Uterus (tissue), 4 donors: ENCODE data around the gene RGL1. TPM values are rescaled to one million over a fixed set of nuclear protein-coding genes. Genes with fewer than 3 reads are reported as not detected.

Experiments
- DNase-seq, 2 donors: peaks; one replicate each; pipeline ENCODE4 v3.0.0-alpha.2; 2019 to 2020
- H3K27ac ChIP-seq, 2 donors: fragments of 200-600 bp; sonication (generic); 1 replicate in 1 of 2; 2 replicates in 1 of 2; pipeline ENCODE4 v1.5.1; 2016 to 2018
- H3K27me3 ChIP-seq, 2 donors: fragments of 200-600 bp; sonication (generic); one replicate each; pipeline ENCODE4 v1.5.1; 2018 to 2019; ENCODE audit warnings: control low read depth in 1 of 2
- H3K36me3 ChIP-seq, 2 donors: fragments of 200-600 bp; sonication (generic); one replicate each; pipeline ENCODE4 v1.5.1; 2019; ENCODE audit warnings: control low read depth in 1 of 2
- H3K4me1 ChIP-seq, 2 donors: fragments of 200-600 bp; sonication (generic); one replicate each; pipeline ENCODE4 v1.5.1; 2018 to 2019; ENCODE audit warnings: control low read depth in 1 of 2
- H3K4me3 ChIP-seq, 2 donors: fragments of 200-600 bp; sonication (generic); 1 replicate in 1 of 2; 2 replicates in 1 of 2; pipeline ENCODE4 v1.5.1; 2018 to 2019; ENCODE audit warnings: mild to moderate bottlenecking in 1 of 2
- H3K9me3 ChIP-seq, 2 donors: fragments of 200-600 bp; sonication (generic); one replicate each; pipeline ENCODE4 v1.5.1; 2019; ENCODE audit warnings: control low read depth in 1 of 2
- CTCF ChIP-seq, 4 experiments: fragments of 200-600 bp in 2 of 4; fragments of 450-650 bp in 2 of 4; sonication (generic) in 2 of 4; IDR thresholded peaks; one replicate each; pipeline ENCODE4 v1.5.1; 2016 to 2019; ENCODE audit warnings: antibody characterized with exemption in 4 of 4, mild to moderate bottlenecking in 2 of 4, moderate library complexity in 1 of 4
- POLR2A ChIP-seq, 2 donors: fragments of 450-650 bp; IDR thresholded peaks; one replicate each; pipeline ENCODE4 v1.6.1; 2016; ENCODE audit warnings: antibody characterized with exemption in 2 of 2, mild to moderate bottlenecking in 1 of 2, moderate library complexity in 1 of 2
- intact Hi-C: fragments of 100-400 bp; cut with DNase I; formaldehyde crosslinking; loops from one replicate; pipeline ENCODE4 v1.15.1; 2023; ENCODE audit warnings: low total_unique reads
- total RNA-seq, 4 donors: library from RNA; depleted of rRNA in 3 of 4; stranded (reverse); fragments of >200 nt in 3 of 4; gene quantifications; one replicate each; pipeline versions ENCODE4 v1.1.0 to v1.2.4, GENCODE V29; 2014 to 2023
- donor health status: DM: yes; HTN: yes; CAD: no.

The RGL1 gene
- total RNA-seq, 4 donors from 2014 or later, result 6.9 to 92.9 (median 16.3) TPM

DNA sequence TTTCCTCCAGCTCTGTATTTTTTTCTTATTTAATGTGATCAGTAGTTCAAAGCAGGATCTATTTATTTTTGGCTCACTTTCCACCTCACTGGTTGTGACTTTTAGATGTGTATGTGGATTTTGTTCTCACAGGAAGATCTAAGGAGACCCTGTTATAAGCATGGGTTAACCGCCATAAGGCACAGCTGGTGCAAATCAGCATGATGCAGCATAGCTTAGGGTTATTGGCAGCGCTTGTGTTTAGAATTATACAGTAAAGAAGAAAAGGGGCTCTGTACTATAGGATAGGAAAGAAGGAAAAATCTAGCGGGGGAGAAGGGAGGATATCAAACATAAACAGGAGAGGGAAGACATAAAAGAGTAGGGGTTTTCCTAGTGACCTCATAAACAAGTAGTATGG is 26.9 kb upstream of the RGL1 start:
- Histone ChIP-seq H3K27ac (no peak overlapping the region), H3K4me1 (no peaks in the 10 kb centered on the region), H3K27me3 (no peaks in the 10 kb centered on the region), H3K36me3 (no peaks in the 10 kb centered on the region), H3K9me3 (no peaks in the 10 kb centered on the region), H3K4me3 (no peak overlapping the region)
- DNase-seq, result no peak
- TF ChIP-seq CTCF (IDR thresholded peaks at IDR 0.05) (no peak), POLR2A (IDR thresholded peaks at IDR 0.05) (no peak)
- intact Hi-C loops, result no loop called here

GRCh38 chr1:183778568-183779433 is 26.1 kb upstream of the RGL1 start:
- DNase-seq, result no peak
- H3K36me3 ChIP-seq, result no peaks in the 10 kb centered on the region
- no peaks in the 10 kb centered on the region for H3K27me3 ChIP-seq
- no peak overlapping the region for H3K4me3 ChIP-seq
- H3K27ac ChIP-seq, result no peak overlapping the region
- TF ChIP-seq CTCF (IDR thresholded peaks at IDR 0.05) (no peak), POLR2A (IDR thresholded peaks at IDR 0.05) (no peak)
- H3K4me1 ChIP-seq, result no peaks in the 10 kb centered on the region
- intact Hi-C loops, result no loop called here
- no peaks in the 10 kb centered on the region for H3K9me3 ChIP-seq

- Histone ChIP-seq H3K9me3 (no peaks in the 10 kb centered on the region), H3K4me3 (no peak overlapping the region), H3K27me3 (no peaks in the 10 kb centered on the region), H3K27ac (no peak overlapping the region), H3K36me3 (no peaks in the 10 kb centered on the region), H3K4me1 (no peaks in the 10 kb centered on the region)
- intact Hi-C loops, result no loop called here
- no peak for DNase-seq
- no peak for TF ChIP-seq POLR2A (IDR thresholded peaks at IDR 0.05)
- no peak for TF ChIP-seq CTCF (IDR thresholded peaks at IDR 0.05)
Measured at GRCh38 chr1:183780159-183780558, 24.8 kb upstream of the RGL1 start.

DNA sequence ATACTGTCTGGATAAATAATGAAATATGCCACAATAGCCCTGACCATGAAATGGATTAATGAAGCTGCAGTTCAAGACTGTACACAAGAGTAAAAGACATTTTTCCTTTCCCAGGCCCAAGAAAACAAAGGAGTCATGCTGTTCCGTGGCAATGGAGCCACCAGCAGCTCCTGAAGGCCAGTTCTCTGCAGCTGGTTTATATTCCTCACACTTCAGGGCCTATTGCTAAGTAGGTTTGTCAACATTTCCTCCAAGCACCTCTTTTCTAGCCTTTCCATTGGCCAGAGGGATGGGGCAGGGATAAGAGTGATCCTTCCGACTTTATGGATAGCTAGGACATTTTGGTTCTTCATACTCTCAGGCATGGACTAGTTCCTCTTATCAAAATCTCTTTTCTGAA is 24.2 kb upstream of the RGL1 start:
- no peak for DNase-seq
- TF ChIP-seq POLR2A (IDR thresholded peaks at IDR 0.05) (no peak), CTCF (IDR thresholded peaks at IDR 0.05) (no peak)
- Histone ChIP-seq H3K27me3 (no peaks in the 10 kb centered on the region), H3K27ac (no peak overlapping the region), H3K4me3 (no peak overlapping the region), H3K9me3 (no peaks in the 10 kb centered on the region), H3K4me1 (no peaks in the 10 kb centered on the region), H3K36me3 (no peaks in the 10 kb centered on the region)
- intact Hi-C loops, result no loop called here

- intact Hi-C loops, result no loop called here
- H3K27ac ChIP-seq, result no peak overlapping the region
Measured at GRCh38 chr1:183783342-183783741, 21.6 kb upstream of the RGL1 start.

More at GRCh38 chr1:183783342-183783741, 21.6 kb upstream of the RGL1 start:
- H3K36me3 ChIP-seq, result no peaks in the 10 kb centered on the region
- no peaks in the 10 kb centered on the region for H3K9me3 ChIP-seq
- H3K4me3 ChIP-seq, result no peak overlapping the region
- DNase-seq, result no peak
- no peaks in the 10 kb centered on the region for H3K4me1 ChIP-seq
- TF ChIP-seq POLR2A (IDR thresholded peaks at IDR 0.05) (no peak), CTCF (IDR thresholded peaks at IDR 0.05) (no peak)
- no peaks in the 10 kb centered on the region for H3K27me3 ChIP-seq
